K562 (cell line): ENCODE data around the gene YY1AP1. TPM values are rescaled to one million over a fixed set of nuclear protein-coding genes. Genes with fewer than 3 reads are reported as not detected.

Experiments
- ATAC-seq: fragments of 200-7000 bp; cut with Tn5 transposase; 3 replicates; pipeline ENCODE4 v1.9.1; 2020; ENCODE audit warnings: moderate library complexity
- Bru-seq: library from RNA; stranded (reverse); fragments of 400-500 nt; gene quantifications from one replicate; lab custom pipeline; 2021; lab: Mats Ljungman, UMichigan
- BruChase-seq, 2 experiments: library from RNA; stranded (reverse); fragments of 400-500 nt; gene quantifications; one replicate each; lab custom pipeline; 2021; lab: Mats Ljungman, UMichigan
- BruUV-seq: library from RNA; stranded (reverse); fragments of 400-500 nt; replicated peaks from 2 replicates; lab custom pipeline; 2021; lab: Mats Ljungman, UMichigan
- CTCF ChIA-PET: fragments of 300-600 bp; formaldehyde crosslinking; extraction: SDS; loops from one replicate; lab custom pipeline; 2021; ENCODE audit warnings: low intra/inter-chr PET ratio; lab: Yijun Ruan, JAX
- POLR2A ChIA-PET: fragments of 300-600, 350-650 bp; sonication (Branson Sonifier 250); formaldehyde crosslinking; extraction: SDS; loops from one replicate; lab custom pipeline; 2021; ENCODE audit warnings: antibody characterized with exemption, inconsistent platforms; lab: Yijun Ruan, JAX
- DNase-seq, 4 experiments: peaks; one replicate each; pipeline versions ENCODE4 v3.0.0 to v3.0.0-alpha.2; 2011 to 2018; ENCODE audit warnings: low spot score in 3 of 4, mixed read lengths in 3 of 4; ENCODE audit errors: extremely low read depth in 1 of 4
- FAIRE-seq: peaks from 2 replicates; lab custom pipeline; 2011; peaks lifted over from hg19 to GRCh38; lab: Jason Lieb, UNC
- H2AFZ ChIP-seq: 2 replicates; pipeline ENCODE4 v1.6.0; 2011; ENCODE audit warnings: low read depth, low read length, control low read depth, inconsistent platforms
- H3K27ac ChIP-seq: fragments of 200-600 bp; 3 replicates; pipeline ENCODE4 v1.8.0; 2011; ENCODE audit warnings: low read depth, mild to moderate bottlenecking, control low read depth, inconsistent platforms, low read length, moderate library complexity, mixed read lengths; ENCODE audit errors: extremely low read depth
- H3K27me3 ChIP-seq, 2 experiments: fragments of 300-600 bp in 1 of 2; 2 replicates in 1 of 2; 3 replicates in 1 of 2; pipeline versions ENCODE4 v1.6.0 to v1.8.0; 2011; ENCODE audit warnings: inconsistent platforms in 2 of 2, low read length in 2 of 2, mild to moderate bottlenecking in 1 of 2, mixed read lengths in 1 of 2, moderate library complexity in 1 of 2; ENCODE audit not compliant: control insufficient read depth in 2 of 2, insufficient read depth in 2 of 2
- H3K36me3 ChIP-seq: fragments of 300-600 bp; 3 replicates; pipeline ENCODE4 v1.8.0; 2011; ENCODE audit warnings: mild to moderate bottlenecking, low read length, inconsistent platforms; ENCODE audit not compliant: control insufficient read depth, insufficient read depth
- H3K4me1 ChIP-seq, 2 experiments: fragments of 200-600 bp in 1 of 2; replicated peaks in 1 of 2; 2 replicates in 1 of 2; 3 replicates in 1 of 2; pipeline versions ENCODE4 v1.5.1 to v1.8.0; 2011; ENCODE audit warnings: inconsistent platforms in 2 of 2, low read length in 2 of 2, mild to moderate bottlenecking in 1 of 2, mixed read lengths in 1 of 2, moderate library complexity in 1 of 2; ENCODE audit not compliant: control insufficient read depth in 2 of 2, insufficient read depth in 2 of 2
- H3K4me2 ChIP-seq: 2 replicates; pipeline ENCODE4 v1.6.1; 2011; ENCODE audit warnings: low read length, control low read depth, inconsistent platforms, mixed read lengths; ENCODE audit not compliant: insufficient read depth
- H3K4me3 ChIP-seq: fragments of 200-600 bp; sonication (generic), shearing (Covaris generic); 2 replicates; pipeline ENCODE4 v1.5.1; 2016; ENCODE audit warnings: control low read depth, inconsistent platforms
- H3K79me2 ChIP-seq: fragments of 200-600 bp; 3 replicates; pipeline ENCODE4 v1.8.0; 2011; ENCODE audit warnings: low read length, inconsistent platforms; ENCODE audit not compliant: control insufficient read depth, insufficient read depth
- H3K9ac ChIP-seq, 2 experiments: 2 replicates each; pipeline versions ENCODE4 v1.6.0 to v1.6.1; 2011; ENCODE audit warnings: low read depth in 2 of 2, low read length in 2 of 2, control low read depth in 1 of 2, inconsistent platforms in 1 of 2, mild to moderate bottlenecking in 1 of 2, mixed read lengths in 1 of 2; ENCODE audit not compliant: insufficient read depth in 1 of 2
- H3K9me1 ChIP-seq: one replicate; pipeline ENCODE4 v1.6.0; 2011; ENCODE audit warnings: inconsistent platforms, mild to moderate bottlenecking, low read length, moderate library complexity; ENCODE audit not compliant: control insufficient read depth, insufficient read depth
- H3K9me3 ChIP-seq: replicated peaks from 2 replicates; pipeline ENCODE4 v1.5.1; 2011; ENCODE audit warnings: low read depth, low read length, inconsistent platforms; ENCODE audit not compliant: control insufficient read depth, insufficient read depth
- H4K20me1 ChIP-seq: replicated peaks from 2 replicates; pipeline ENCODE4 v1.6.1; 2011; ENCODE audit warnings: low read length, inconsistent platforms, mixed read lengths; ENCODE audit not compliant: control insufficient read depth, insufficient read depth
- CREB3L1 ChIP-seq: fragments of 450-650 bp; IDR thresholded peaks from 2 replicates; pipeline ENCODE4 v1.6.1; 2014; ENCODE audit warnings: low read depth, mild to moderate bottlenecking, moderate library complexity, borderline replicate concordance
- HIVEP1 ChIP-seq: fragments of 250-450 bp; sonication (Bioruptor Pico); IDR thresholded peaks from 2 replicates; pipeline ENCODE4 v1.4.0; 2020; ENCODE audit warnings: mild to moderate bottlenecking
- HMG20B ChIP-seq: fragments of 250-450 bp; sonication (Bioruptor Pico); IDR thresholded peaks from 2 replicates; pipeline ENCODE4 v1.5.0; 2021; ENCODE audit warnings: mild to moderate bottlenecking
- SPI1 ChIP-seq: IDR thresholded peaks from 2 replicates; pipeline ENCODE4 v1.6.1; 2011; ENCODE audit warnings: low read depth, low read length, control low read depth, borderline replicate concordance
- ZNF76 ChIP-seq: fragments of 250-450 bp; sonication (Bioruptor Pico); IDR thresholded peaks from 2 replicates; pipeline ENCODE4 v1.4.0; 2020; ENCODE audit warnings: mild to moderate bottlenecking, moderate library complexity, borderline replicate concordance
- WGBS: fragments of 100-300 bp; shearing (Covaris generic); methylation state at CpG from one replicate; pipeline ENCODE4 v1.1.6; 2016; ENCODE audit warnings: low coverage, mixed read lengths; ENCODE audit not compliant: insufficient coverage; ENCODE audit errors: missing lambda C conversion rate; 5-methylcytosine and 5-hydroxymethylcytosine counted together
- in situ Hi-C: fragments of 300-500 bp; cut with MboI; formaldehyde crosslinking; loops from 4 replicates; pipeline ENCODE4 v1.15.0; 2018; ENCODE audit warnings: inconsistent platforms, mixed read lengths
- intact Hi-C: fragments of 100-400 bp; cut with micrococcal nuclease; formaldehyde crosslinking; loops from 2 replicates; pipeline ENCODE4 v1.14.2; 2022
- long read RNA-seq, 3 experiments: library from polyadenylated mRNA in 2 of 3; library from RNA in 1 of 3; unstranded in 2 of 3; stranded (forward) in 1 of 3; transcript quantifications; one replicate each; pipeline ENCODE4 v2.0.0, GENCODE V29; 2019 to 2022
- polyA minus RNA-seq, 3 experiments: library from RNA; depleted of rRNA, polyadenylated mRNA; stranded (reverse); fragments of >200 nt; gene quantifications; 2 replicates each; pipeline ENCODE4 v1.2.3, GENCODE V29; 2011
- polyA plus RNA-seq, 8 experiments: library from polyadenylated mRNA; depleted of rRNA in 4 of 8; stranded (reverse) in 5 of 8; unstranded in 3 of 8; fragments of >200 nt; fragmentation: Nextera tagmentation in 2 of 8; fragmentation: Illumina TruSeq in 1 of 8; extraction: Ambion mirVana in 2 of 8; extraction: Trizol in 1 of 8; gene quantifications; 2 replicates each; pipeline versions ENCODE4 v1.2.1 to v1.2.3, GENCODE V29; 2011 to 2014; ENCODE audit warnings: inconsistent platforms in 1 of 8, missing spikeins in 1 of 8
- total RNA-seq, 7 experiments: library from RNA; depleted of rRNA in 6 of 7; stranded (reverse); fragments of >200 nt in 6 of 7; fragmentation: Illumina TruSeq in 2 of 7; extraction: Trizol in 2 of 7; gene quantifications; 2 replicates each; pipeline versions ENCODE4 v1.2.1 to v1.2.3, GENCODE V29; 2011 to 2021; ENCODE audit warnings: low replicate concordance in 1 of 7
- TF ChIP-seq, protein P1 (sequence below): fragments of 250-450 bp; sonication (Bioruptor Pico); IDR thresholded peaks from 2 replicates; pipeline ENCODE4 v1.4.0; 2020; ENCODE audit warnings: mild to moderate bottlenecking, moderate library complexity, borderline replicate concordance
- TF ChIP-seq, protein P2 (sequence below): fragments of 450-650 bp; IDR thresholded peaks from 2 replicates; pipeline ENCODE4 v1.7.0; 2016; ENCODE audit warnings: borderline replicate concordance

Gene YY1AP1
- 115 and 157 TPM in 2 replicates for total RNA-seq (2011; cell fraction: chromatin; rRNA removed; ENCODE audit: low replicate concordance)
- 58.0 and 60.1 TPM in 2 replicates for total RNA-seq (2011; cell fraction: nucleolus; rRNA removed)
- total RNA-seq (2011; cell fraction: nucleoplasm; rRNA removed): 73.8 and 91.0 TPM in 2 replicates
- 28.0 and 33.5 TPM in 2 replicates for total RNA-seq (2014; rRNA removed)
- 42.1 and 44.5 TPM in 2 replicates for total RNA-seq (2014; rRNA removed; fragmentation: Illumina TruSeq; extraction: Trizol)
- total RNA-seq (2015; rRNA removed; fragmentation: Illumina TruSeq; extraction: Trizol): 43.2 and 44.8 TPM in 2 replicates
- total RNA-seq (2021): 50.3 and 52.1 TPM in 2 replicates
- 90.7 and 106 TPM in 2 replicates for polyA plus RNA-seq (2011; rRNA removed)
- polyA plus RNA-seq (2011; cell fraction: cytosol; rRNA removed): 62.1 and 77.9 TPM in 2 replicates
- 101 and 107 TPM in 2 replicates for polyA plus RNA-seq (2011; cell fraction: nucleus; rRNA removed)
- polyA plus RNA-seq (2012): 41.6 and 49.1 TPM in 2 replicates
- polyA plus RNA-seq (2014; fragmentation: Illumina TruSeq; extraction: Trizol): 78.1 and 85.1 TPM in 2 replicates
- 10 to 100 TPM; 18.4 to 35.2 TPM for polyA plus RNA-seq (2014; fragmentation: Nextera tagmentation; extraction: Ambion mirVana)
- 42.9 and 44.5 TPM in 2 replicates for polyA plus RNA-seq (2014; rRNA removed)
- polyA minus RNA-seq (2011; rRNA and poly(A)+ RNA removed): 146 and 175 TPM in 2 replicates
- 40.0 and 44.7 TPM in 2 replicates for polyA minus RNA-seq (2011; cell fraction: cytosol; rRNA and poly(A)+ RNA removed)
- polyA minus RNA-seq (2011; cell fraction: nucleus; rRNA and poly(A)+ RNA removed): 20.3 and 43.2 TPM in 2 replicates
- percentile 89 among the genes with signal in this experiment for Bru-seq, nascent RNA
- BruChase-seq, experiment 1, labeled RNA remaining after a 2-hour chase: percentile 95 among the genes with signal in this experiment
- BruChase-seq, experiment 2, labeled RNA remaining after a 6-hour chase: percentile 97 among the genes with signal in this experiment
- long read RNA-seq, experiment 1, transcript YY1AP1-205 (11 exons, 2,663 nt): major isoform, 21 of 130 reads
- long read RNA-seq, experiment 1, transcript YY1AP1-203 (10 exons, 2,524 nt): minor isoform, 5 of 130 reads
- long read RNA-seq, experiment 1, transcript YY1AP1-210 (10 exons, 3,073 nt): minor isoform, 5 of 130 reads
- long read RNA-seq, experiment 1, transcript YY1AP1-212 (11 exons, 2,654 nt): minor isoform, 10 of 130 reads
- long read RNA-seq, experiment 1, partial matches to known transcripts: 16 of 130 reads
- long read RNA-seq, experiment 1, other reads (novel, unspliced or antisense): 67 of 130 reads
- long read RNA-seq, experiment 2, transcript YY1AP1-205 (11 exons, 2,663 nt): major isoform, 13 of 69 reads
- long read RNA-seq, experiment 2, partial matches to known transcripts: 16 of 69 reads
- long read RNA-seq, experiment 2, other reads (novel, unspliced or antisense): 28 of 69 reads
- long read RNA-seq, experiment 3, transcript YY1AP1-205 (11 exons, 2,663 nt): major isoform, 7 of 36 reads
- long read RNA-seq, experiment 3, partial matches to known transcripts: 6 of 36 reads
- long read RNA-seq, experiment 3, other reads (novel, unspliced or antisense): 14 of 36 reads

DNA sequence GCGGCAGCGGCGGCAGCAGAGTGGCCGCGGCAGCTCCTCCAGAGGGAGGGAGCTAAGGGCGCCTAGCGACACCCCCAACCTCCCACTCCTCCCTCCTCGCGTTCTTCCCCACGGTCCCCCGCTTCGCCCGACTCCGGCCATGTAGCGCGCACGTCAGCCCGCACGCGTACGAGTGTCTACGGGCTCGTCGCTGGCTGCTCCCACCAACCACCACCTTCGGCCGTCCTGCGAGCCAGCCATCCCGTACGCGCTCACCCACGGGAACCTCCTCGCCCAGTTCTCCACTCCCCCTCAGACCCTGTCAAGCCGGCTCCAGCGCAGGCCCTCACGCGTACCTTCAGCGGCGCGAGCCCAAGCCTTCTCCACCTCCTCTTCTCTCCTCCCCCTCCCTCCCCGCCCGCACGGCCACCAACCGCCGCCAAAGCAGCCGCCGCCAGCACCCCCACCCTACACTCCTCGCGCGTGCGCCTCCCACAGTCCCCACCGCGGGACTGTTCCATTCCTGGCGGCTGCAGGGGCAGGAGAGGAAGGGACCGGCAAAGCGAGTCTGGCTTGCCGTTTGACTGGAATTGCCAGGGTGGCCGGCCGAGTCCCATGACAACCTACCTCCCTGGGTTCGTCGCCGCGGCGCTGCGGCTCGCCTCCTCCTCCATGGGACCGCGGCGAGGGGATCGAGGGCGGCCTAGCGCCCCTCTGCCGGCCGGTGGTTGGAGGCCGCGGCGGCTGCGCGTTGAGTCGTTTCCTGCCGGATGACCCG is at the start of gene YY1AP1:
Gene YY1AP1 (minus strand): TSS at position 451 of the 757 bp plus-strand sequence. CDS start 8,338 bp downstream, outside the sequence.
- ChIA-PET CTCF (interaction anchor here (0.6 kb wide), 1 partner anchor 15 kb away, joined by 5 read pairs; no protein-coding TSS in a partner anchor), POLR2A (interaction anchor here (0.6 to 1.0 kb wide), 3 partner anchors 10 to 825 kb away, joined by 3 to 4 read pairs (median 4); no protein-coding TSS in a partner anchor)
- ATAC-seq: peak; percentile 86
- Histone ChIP-seq H3K36me3 (peaks cover 46% of the 10 kb centered on the region), H3K27me3 (no peaks in the 10 kb centered on the region), H3K4me1 (peaks cover 16 to 19% of the 10 kb centered on the region in 2 experiments; a peak in 4 of 5 replicates), H3K27ac (peak within 1 kb of the TSS; percentile 100), H4K20me1 (no peaks in the 10 kb centered on the region; the same call in 1 of the 2 replicates), H2AFZ (peak within 1 kb of the TSS; percentile 100), H3K9ac (peak within 1 kb of the TSS; percentile 98 to 100), H3K79me2 (peaks cover 96% of the 10 kb centered on the region), H3K9me1 (no peaks in the 10 kb centered on the region), H3K4me2 (peak within 1 kb of the TSS; percentile 96), H3K4me3 (peak within 1 kb of the TSS; percentile 94), H3K9me3 (peaks cover 18% of the 10 kb centered on the region)
- WGBS: 1% methylated on average over 39 of the region's 81 CpGs
- TSS peak; percentile 57 for BruUV-seq
- in situ Hi-C loops (no loop called here), intact Hi-C loops (no loop called here)
- DNase-seq: peak; percentile 93 to 98 (median 94)
- peak; percentile 29 for FAIRE-seq
- TF ChIP-seq, protein P1, sequence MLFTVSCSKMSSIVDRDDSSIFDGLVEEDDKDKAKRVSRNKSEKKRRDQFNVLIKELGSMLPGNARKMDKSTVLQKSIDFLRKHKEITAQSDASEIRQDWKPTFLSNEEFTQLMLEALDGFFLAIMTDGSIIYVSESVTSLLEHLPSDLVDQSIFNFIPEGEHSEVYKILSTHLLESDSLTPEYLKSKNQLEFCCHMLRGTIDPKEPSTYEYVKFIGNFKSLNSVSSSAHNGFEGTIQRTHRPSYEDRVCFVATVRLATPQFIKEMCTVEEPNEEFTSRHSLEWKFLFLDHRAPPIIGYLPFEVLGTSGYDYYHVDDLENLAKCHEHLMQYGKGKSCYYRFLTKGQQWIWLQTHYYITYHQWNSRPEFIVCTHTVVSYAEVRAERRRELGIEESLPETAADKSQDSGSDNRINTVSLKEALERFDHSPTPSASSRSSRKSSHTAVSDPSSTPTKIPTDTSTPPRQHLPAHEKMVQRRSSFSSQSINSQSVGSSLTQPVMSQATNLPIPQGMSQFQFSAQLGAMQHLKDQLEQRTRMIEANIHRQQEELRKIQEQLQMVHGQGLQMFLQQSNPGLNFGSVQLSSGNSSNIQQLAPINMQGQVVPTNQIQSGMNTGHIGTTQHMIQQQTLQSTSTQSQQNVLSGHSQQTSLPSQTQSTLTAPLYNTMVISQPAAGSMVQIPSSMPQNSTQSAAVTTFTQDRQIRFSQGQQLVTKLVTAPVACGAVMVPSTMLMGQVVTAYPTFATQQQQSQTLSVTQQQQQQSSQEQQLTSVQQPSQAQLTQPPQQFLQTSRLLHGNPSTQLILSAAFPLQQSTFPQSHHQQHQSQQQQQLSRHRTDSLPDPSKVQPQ (CRISPR knock-in tag): no peak
- TF ChIP-seq CREB3L1 (0 out of 2 replicates have a peak, but pooled peaks have one; percentile 26), ZNF76 (CRISPR knock-in tag) (no peak; the same call in 1 of the 2 replicates), SPI1 (no peak), HIVEP1 (CRISPR knock-in tag) (no peak), HMG20B (CRISPR knock-in tag) (no peak)
- TF ChIP-seq, protein P2, sequence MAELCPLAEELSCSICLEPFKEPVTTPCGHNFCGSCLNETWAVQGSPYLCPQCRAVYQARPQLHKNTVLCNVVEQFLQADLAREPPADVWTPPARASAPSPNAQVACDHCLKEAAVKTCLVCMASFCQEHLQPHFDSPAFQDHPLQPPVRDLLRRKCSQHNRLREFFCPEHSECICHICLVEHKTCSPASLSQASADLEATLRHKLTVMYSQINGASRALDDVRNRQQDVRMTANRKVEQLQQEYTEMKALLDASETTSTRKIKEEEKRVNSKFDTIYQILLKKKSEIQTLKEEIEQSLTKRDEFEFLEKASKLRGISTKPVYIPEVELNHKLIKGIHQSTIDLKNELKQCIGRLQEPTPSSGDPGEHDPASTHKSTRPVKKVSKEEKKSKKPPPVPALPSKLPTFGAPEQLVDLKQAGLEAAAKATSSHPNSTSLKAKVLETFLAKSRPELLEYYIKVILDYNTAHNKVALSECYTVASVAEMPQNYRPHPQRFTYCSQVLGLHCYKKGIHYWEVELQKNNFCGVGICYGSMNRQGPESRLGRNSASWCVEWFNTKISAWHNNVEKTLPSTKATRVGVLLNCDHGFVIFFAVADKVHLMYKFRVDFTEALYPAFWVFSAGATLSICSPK: no peak
